ENCODE data around the gene MEX3A.

- TF ChIP-seq POLR2AphosphoS5 (IDR thresholded peaks at IDR 0.05; ENCODE audit: borderline replicate concordance, low read depth, low read length) (no peak), EZH2 (IDR thresholded peaks at IDR 0.05) (no peak)
These were observed 11.7 kb downstream of the MEX3A start for GRCh38 chr1:156070548-156070947.

Data from SK-N-MC (cell line).